HG02840 (cell line): ENCODE data around the gene RABL6.
"Not testable (repeated sequence)": the region's sequence is repeated elsewhere in the genome, so short reads cannot be mapped to it uniquely, and the experiment has no call there.

Experiments
- ATAC-seq: cut with Tn5 transposase; IDR thresholded peaks from one replicate; pipeline ENCODE4 v1.9.1; 2021; ENCODE audit warnings: mild to moderate bottlenecking, moderate library complexity, moderate number of reproducible peaks; ENCODE audit not compliant: unreplicated experiment, low FRiP score

The RABL6 gene, protein sequence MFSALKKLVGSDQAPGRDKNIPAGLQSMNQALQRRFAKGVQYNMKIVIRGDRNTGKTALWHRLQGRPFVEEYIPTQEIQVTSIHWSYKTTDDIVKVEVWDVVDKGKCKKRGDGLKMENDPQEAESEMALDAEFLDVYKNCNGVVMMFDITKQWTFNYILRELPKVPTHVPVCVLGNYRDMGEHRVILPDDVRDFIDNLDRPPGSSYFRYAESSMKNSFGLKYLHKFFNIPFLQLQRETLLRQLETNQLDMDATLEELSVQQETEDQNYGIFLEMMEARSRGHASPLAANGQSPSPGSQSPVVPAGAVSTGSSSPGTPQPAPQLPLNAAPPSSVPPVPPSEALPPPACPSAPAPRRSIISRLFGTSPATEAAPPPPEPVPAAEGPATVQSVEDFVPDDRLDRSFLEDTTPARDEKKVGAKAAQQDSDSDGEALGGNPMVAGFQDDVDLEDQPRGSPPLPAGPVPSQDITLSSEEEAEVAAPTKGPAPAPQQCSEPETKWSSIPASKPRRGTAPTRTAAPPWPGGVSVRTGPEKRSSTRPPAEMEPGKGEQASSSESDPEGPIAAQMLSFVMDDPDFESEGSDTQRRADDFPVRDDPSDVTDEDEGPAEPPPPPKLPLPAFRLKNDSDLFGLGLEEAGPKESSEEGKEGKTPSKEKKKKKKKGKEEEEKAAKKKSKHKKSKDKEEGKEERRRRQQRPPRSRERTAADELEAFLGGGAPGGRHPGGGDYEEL

DNA sequence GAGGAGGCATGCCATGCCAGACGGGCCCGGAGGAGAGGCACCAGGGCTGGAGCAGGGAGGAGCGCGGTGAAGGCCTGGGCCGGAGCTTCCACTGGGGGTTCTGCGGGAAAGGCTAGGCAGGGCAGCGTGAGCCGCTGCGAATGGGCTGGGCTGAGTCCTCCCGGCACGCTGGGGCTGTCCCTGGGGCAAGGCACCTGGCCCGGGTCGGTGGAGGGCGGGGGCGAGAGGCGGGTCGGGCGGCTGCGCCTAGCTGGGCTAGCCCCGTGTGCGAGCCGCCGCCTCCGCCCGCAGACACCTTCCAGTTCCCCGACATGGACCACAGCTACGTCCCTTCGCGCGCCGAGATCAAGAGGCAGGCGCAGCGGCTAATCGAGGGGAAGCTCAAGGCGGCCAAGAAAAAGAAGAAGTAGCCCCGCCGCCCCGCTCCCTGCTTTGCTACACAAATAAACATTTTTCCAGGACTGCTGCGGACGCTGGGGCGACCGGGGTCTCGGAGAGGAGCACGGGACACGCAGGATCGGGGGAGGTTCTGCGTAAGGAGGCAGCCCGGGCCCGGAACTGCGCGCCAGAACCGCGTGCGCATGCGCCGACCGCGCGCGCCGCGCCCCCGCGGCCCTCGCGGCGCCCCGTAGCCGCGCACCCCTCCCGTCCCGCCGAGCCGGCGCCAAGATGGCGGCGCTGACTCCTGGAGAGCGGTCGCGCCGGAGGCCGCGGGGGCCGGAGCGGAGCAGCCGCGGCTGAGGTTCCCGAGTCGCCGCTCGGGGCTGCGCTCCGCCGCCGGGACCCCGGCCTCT, at the start of gene RABL6:
RABL6 (plus strand) TSS at position 668 of the 794 bp plus-strand sequence. CDS start 249 bp downstream, outside the sequence.
- peak; percentile 75 for ATAC-seq

DNA sequence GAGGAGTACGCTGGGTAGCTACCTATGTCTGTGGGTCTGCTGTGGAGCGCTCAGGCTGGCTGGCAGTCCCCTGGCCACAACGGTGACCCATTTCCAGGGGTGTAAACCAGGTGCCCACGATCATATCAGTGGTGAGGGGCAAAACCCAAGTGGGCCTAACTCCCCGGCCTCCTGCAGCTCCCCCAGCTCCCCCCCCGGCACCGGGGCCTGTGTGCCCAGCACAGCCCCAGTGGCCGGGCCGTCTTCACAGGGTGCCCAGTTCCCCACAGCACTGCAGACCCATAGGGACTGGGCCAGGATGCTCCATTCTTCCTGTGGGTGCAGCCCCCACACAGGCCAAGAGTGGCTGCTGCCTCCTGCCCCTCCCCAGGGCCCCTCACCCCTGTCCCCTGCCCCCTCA, 48.7 kb upstream of the RABL6 start:
- no peak for ATAC-seq

DNA sequence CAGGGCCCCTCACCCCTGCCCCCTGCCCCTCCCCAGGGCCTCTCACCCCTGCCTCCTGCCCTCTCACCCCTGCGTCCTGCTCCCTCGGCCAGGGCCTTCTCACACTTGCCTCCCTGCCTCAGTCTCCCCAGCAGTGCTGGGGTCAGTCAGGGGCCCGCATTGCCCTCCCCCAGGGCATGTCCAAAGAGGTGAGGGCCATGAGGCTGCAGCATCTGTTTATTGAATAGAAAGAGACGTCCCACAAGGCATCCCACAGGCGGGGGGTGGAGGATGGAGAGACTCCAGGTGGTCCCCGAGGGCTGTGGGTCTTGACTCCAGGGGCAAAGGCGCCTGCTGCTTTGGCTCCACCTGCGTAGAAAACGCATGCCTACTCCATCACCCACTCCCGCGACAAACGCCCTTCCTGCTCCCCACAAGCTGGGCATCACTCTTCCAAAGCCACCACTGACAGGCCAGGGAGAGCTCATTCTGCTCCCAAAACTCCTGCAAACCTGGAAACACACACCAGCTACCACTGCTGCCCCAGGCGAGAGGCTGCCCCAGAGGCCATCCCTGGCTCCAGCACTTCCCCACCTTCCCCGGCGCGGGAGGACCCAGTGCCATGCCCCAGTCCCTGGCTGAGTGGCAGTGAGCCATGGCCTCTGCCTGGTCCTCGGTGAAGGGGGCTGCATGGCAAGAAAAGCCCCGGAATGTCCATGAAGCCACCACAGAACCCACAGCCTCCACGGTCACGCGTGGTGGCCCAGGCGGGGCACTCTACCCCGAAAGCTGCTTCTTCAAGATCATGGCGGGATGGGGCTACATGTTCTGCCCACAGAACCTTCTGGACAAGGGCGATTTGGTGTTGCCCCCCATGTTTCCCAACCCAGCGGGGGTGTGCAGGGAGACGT, 48.1 kb upstream of the RABL6 start:
- ATAC-seq, result no peak

DNA sequence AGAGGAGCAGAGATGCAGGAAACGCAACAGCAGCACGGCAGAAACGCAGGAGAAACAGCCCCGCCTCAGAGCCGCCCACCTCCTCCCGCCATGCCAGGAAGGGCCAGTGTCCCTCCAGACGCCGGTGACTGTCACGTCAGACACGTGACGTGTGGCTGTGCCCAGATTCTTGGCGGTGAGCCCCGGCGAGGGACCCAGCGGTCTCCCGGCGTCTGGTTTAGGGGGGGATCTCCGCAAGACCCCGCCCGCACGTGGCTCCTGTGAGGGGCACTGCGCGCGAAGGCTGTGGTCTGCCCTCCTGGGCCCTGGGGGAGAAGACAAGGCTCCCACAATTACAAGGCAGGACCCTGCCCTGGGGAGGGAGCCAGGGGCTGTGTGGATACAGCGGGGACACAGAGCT, 47.3 kb upstream of the RABL6 start:
- no peak for ATAC-seq

DNA sequence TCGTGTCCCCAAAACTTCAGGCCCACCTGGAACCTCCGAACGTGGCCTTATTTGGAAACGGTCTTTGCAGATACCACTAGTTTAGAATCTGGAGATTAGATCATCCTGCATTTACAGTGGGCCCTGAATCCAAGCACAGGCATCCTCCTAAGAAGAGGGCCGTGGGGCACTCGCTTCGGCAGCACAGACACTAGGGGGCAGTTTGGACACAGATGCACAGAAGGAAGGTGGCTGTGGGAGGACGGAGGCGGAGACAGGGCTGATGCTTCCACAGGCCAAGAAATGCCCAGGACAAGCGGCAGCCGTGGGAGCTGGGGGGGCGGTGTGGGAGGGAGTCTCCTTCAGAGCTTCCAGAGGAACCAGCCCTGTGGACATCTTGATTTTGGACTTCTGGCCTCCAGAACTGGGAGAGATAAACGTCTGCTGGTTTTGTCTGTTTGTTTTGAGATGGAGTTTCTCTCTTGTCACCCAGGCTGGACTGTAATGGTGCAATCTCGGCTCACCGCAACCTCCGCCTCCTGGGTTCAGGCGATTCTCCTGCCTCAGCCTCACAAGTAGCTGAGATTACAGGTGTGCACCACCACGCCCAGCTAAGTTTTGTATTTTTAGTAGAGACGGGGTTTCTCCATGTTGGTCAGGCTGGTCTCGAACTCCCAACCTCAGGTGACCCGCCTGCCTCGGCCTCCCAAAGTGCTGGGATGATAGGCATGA, 46.8 kb upstream of the RABL6 start:
- not testable (repeated sequence) for ATAC-seq

DNA sequence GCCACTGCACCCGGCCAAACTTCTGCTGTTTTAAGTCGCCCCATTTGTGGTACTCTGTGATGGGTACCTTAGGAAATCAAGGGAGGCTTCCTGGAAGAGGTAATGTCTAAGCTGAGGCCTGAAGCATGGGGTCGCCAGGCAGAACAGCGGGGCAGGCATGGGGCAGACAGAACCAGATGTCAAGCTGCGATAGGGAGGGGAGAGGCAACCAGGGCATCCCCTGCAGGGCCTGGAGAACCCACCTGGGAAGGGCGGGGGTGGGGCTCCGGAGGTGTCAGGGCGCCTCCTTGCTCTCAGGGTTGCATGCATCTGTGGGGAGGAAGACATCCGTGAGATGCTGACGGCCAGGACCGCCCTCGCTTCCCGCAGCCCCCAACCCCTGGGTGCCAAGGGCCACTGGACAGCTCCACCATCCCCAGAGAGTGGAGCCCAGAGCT, 46.2 kb upstream of the RABL6 start:
- ATAC-seq, result no peak

DNA sequence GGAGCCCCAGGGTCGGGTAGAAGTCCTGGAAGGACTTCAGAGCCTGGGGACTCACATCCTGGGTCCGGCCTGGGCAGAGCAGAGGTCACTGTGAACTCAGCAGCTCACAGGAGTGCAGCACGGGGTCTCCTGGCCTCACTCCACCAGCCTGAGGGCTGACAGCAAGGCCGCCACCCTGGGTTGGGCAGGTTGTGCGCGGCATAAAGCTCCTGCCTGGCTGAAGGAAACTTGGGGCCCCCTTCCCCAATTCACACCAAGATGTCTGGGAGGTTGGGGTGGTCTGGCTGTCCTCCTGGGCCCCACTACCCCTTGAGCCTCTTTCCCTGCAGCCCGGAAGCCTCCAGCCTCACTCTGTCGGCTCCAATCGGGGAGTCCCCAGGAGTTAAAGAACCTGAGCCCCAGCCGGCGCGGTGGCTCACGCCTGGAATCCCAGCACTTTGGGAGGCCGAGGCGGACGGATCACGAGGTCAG, 45.5 kb upstream of the RABL6 start:
- ATAC-seq, result no peak

DNA sequence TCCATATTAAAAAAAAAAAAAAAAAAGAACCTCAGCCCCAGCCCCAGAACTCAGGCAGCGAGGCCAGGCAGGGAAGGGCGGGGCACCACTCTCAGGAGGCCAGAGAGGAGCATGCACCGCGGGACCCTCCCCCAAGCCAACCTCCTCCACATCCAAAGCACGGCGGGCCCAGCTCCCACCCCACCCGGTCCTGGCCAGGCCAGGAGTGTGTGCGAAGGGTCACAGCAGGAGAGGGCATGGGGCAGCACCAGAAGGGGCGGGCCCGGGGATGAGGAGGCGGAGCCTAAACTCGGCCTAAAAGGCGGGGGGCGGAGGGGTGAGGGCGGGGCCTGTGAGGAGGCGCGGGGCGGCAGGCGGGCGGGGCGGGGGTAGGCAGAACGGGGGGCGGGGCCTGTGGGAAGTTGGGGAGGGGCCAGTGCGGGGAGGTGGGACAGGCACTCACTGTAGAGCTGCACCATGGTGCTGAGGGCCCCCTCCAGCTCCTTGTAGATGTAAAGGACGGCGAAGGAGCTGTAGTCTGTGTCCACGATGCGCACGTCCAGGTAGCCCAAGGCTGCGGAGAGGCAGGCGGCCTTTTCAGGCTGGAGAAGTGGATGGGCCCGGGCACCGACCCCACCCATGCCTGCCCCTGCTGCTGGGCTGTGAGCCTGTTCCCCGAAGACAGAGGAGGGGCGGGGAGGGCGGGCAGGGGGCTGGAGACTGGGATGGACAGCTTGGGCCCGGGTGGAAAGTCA, 44.7 kb upstream of the RABL6 start:
- ATAC-seq, result no peak

DNA sequence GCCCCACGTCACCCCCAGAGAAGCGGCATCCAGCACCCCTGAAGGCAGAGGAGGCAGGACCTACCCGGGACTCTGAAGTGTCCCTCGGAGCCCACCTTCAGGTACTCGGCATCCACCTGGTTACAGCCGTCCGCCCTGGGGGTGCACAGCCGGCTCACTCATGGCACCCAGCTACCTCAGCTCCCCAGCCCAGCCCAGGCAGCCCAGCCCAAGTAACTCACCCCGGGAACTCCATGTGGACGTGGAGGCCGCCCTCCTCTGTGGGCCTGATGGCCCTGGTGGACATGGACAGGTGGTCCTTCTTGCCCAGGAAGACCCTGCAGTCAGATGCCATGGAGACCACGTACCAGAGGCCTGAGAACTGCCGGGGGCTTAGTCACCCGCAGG, 44.1 kb upstream of the RABL6 start:
- no peak for ATAC-seq

DNA sequence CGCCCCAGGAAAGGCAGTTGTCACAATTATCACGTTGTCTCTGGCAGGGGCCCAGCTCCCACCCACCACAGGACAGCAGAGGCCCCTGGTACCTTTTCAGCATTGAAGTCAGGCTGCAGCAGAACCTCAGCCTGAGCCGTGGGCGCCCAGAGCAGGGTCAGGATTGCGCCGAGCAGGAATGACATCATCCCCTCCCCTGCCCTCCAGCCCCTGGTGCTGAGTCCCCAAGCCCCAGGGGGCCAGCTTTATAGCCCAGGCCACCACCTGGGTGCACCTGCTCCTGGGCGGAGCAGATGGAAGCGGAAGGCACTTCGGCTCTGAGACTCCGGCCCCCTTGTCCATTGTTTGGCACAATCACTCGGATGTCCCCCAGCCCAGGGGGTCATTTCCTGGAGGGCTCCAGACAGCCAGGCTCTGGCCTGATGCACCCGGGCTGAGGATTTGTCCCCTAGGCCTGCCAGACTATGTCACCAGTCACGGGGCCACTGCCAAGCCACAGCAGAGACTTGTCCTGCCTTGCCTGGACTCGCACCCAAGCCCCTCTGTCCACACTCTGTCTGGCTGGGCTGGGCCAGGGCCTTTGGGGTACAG, 43.4 kb upstream of the RABL6 start, which contains the start of gene LCN15:
LCN15 (minus strand) TSS at position 218 of the 591 bp plus-strand sequence; CDS start at position 188, 30 bp downstream.
- ATAC-seq, result no peak

DNA sequence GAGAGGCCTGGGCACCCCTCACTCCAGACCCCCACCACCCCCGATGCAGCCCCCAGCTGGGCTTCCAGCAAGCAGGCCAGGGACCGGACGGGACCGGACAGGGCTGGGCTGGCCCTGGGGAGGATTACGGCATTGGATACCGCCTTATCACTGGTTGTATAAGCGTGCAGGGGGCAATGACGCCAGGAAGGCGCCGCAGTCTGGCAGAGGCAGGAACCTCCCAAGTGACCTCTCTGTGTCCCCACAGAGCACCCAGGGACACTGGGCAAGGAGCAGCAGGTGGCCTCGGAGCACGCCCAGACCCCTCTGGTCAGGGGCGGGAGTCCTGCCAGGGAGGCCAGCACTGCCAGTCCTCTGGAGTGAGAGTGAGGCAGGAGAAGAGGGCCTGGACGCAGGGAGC, 42.7 kb upstream of the RABL6 start:
- no peak for ATAC-seq

DNA sequence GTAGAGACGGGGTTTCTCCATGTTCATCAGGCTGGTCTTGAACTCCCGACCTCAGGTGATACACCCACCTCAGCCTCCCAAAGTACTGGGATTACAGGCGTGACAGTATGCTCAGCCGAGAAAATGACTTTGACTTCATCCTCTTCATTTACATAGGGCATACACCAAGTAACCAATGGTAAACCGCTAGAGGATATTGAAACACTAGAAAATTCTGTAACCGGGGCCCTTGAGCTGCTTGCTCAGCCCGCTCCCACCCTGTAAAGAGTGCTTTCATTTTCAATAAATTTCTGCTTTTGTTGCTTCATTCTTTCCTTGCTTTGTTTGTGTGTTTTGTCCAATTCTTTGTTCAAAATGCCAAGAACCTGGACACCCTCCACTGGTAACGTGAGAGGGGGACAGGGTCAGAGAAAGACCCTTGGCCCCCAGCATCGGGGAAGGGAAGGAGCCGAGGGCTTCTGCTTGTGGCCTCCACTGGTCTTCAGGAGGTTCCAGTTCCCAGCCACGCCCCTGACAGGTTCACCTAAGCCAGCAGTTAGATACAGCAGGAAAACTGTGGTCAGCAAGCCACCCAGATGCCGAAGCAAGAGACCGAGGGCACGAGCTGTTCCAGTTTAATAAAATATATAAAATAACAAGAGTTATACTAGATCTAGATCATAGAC, 41.9 kb upstream of the RABL6 start:
- not testable (repeated sequence) for ATAC-seq

DNA sequence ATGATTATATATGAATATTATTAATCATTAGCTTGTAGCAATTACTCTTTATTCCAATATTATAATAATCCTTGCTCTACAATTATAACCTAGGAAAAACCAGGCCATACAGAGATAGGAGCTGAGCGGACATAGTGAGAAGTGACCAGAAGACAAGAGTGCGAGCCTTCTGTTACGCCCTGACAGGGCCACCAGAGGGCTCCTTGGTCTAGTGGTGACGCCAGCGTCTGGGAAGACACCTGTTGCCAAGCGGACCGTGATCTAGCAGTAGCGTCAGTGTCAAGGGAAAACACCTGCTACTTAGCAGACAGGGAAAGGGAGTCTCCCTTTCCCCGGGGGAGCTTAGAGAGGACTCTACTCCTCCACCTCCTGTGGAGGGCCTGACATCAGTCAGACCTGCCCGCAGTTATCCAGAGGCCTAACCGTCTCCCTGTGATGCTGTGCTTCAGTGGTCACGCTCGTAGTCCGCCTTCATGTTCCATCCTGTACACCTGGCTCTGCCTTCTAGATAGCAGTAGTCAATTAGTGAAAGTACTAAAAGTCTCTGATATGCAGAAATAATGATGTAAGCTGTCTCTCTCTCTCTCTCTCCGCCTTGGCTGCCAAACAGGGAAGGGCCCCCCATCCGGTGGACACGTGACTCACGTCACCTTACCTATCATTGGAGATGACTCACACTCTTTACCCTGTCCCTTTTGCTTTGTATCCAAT, 41.2 kb upstream of the RABL6 start:
- not testable (repeated sequence) for ATAC-seq

DNA sequence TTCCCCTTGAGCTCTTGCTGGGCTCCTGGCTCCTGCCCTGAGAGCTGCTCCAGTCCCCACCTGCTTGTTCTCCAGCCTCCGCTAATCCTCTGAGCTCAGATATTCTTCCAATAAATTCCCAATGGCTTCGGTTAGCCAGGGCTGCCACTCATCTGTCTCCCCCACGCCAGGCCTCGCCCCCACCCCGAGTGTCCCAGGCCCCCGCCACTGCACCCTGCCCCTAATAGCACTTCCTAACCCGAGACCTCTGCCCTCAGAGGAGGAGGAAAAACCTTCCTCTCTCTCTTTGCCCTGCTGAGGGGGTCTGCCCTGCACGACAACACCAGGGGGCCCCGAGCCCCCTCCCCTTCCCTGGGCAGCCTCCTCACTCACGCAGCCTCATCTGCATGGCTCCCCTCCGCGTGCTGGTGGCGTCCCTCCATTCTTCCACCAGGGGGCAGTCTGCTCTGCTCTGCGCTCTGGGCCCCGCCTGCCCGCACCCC, 38.0 kb upstream of the RABL6 start:
- no peak for ATAC-seq

DNA sequence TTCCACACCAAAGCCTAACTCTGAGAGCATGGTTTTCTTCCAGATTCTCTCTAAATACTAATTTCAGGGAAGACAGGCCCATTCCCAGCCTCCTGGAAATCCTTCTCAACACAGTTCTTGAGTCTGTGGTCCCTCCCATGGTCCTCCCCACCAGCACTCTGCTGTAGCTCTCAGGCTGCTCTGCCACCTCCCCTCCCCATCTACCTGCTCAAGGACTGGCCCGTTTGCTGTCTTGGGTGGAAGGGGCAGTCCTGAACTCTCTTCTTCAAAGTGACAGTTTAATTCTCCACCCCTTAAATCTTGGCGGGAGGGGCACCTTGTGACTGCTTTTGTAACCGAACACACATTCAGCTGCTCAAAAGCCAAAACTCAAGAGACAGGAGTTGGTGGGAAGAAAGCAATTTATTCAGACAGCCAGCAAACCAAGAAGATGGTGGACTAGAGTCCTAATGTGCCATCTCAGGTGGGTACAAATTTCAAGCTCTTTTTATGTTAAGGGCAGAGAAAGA, 35.8 kb upstream of the RABL6 start:
- ATAC-seq, result no peak

DNA sequence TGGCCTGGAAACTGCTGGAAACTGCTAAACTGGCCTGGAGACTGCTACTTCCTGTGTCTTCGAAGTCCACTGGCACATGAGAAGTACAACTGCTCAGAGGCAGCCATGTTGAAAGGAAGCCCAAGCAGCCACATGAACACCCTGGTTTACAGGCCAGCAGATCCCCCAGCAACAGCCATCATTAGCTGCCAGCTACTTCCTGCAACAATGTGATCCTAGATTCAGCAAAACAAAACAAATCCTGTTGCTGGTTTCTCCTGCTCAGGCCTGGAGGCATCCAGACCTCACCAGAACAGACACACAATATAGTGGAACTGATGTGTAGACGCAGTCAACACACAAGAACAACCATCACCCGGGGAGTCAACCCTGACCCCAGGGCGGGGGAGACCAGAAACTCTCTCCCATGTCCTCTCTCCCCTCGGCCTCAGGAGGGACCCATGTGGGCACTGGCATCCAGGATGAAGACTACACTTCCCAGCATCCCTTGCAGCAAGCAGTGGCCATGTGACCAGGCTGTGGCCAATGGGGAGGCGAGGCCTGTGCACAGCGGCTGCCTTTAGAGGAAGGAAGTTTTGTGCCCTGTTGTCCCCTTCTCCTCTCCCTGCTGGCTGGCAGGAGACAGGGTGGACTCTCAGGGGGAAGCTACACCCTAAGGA, 34.2 kb upstream of the RABL6 start:
- no peak for ATAC-seq
